Ureter (tissue), 1 donor: Measurements from ENCODE around the gene VAMP4. TPM values are rescaled to one million over a fixed set of nuclear protein-coding genes. Genes with fewer than 3 reads are reported as not detected.

Experiments used
- total RNA-seq: library from RNA; stranded (reverse); gene quantifications from one replicate; pipeline ENCODE4 v1.2.4, GENCODE V29; 2023
- donor health status: DM: yes; HTN: yes; CAD: no.

The VAMP4 gene
- total RNA-seq, 1 donor from 2014 or later: 16.3 TPM

Other genes starting within 250 kb of the VAMP4 start
- not detected for gene MYOCOS, start 119.8 kb downstream of the VAMP4 start, total RNA-seq
- gene MYOC, start 89.4 kb downstream of the VAMP4 start, total RNA-seq: 0.75 TPM
- gene METTL13, start 39.6 kb upstream of the VAMP4 start, total RNA-seq: 36.3 TPM
- gene DNM3, start 99.4 kb upstream of the VAMP4 start, total RNA-seq: 7.9 TPM